ENCODE measurements around the gene DGKI.

DGKI gene

GRCh38 chr7:137684316-137684715 lies 162.5 kb downstream of the DGKI start:
- DNase-seq, result no peak

- DNase-seq, result peak; percentile 99
Measured at GRCh38 chr7:137682596-137682995, 164.2 kb downstream of the DGKI start.

GRCh38 chr7:137681657-137682562 lies 164.9 kb downstream of the DGKI start:
- DNase-seq, result peak; percentile 91

GRCh38 chr7:137674551-137675409 lies 172.0 kb downstream of the DGKI start:
- no peak for DNase-seq

GRCh38 chr7:137674048-137674447 lies 172.7 kb downstream of the DGKI start:
- DNase-seq, result no peak

- no peak for DNase-seq
Measured at GRCh38 chr7:137671920-137672319, 174.9 kb downstream of the DGKI start.

- peak; percentile 64 for DNase-seq
Measured at GRCh38 chr7:137670222-137671064, 176.3 kb downstream of the DGKI start.

- DNase-seq, result peak; percentile 60
Measured at GRCh38 chr7:137669706-137670105, 177.1 kb downstream of the DGKI start.

GRCh38 chr7:137668404-137668803 lies 178.4 kb downstream of the DGKI start:
- DNase-seq, result no peak

- peak; percentile 99 for DNase-seq
Measured at GRCh38 chr7:137667633-137668387, 179.0 kb downstream of the DGKI start.

GRCh38 chr7:137664846-137665245 lies 181.9 kb downstream of the DGKI start:
- peak; percentile 23 for DNase-seq

GRCh38 chr7:137661634-137662033 lies 185.1 kb downstream of the DGKI start:
- DNase-seq, result no peak

- no peak for DNase-seq
Measured at GRCh38 chr7:137658190-137658900, 188.4 kb downstream of the DGKI start.

GRCh38 chr7:137657476-137658189 lies 189.1 kb downstream of the DGKI start:
- peak; percentile 27 for DNase-seq

GRCh38 chr7:137656850-137657232 lies 189.9 kb downstream of the DGKI start:
- no peak for DNase-seq

- DNase-seq, result peak; percentile 68
Measured at GRCh38 chr7:137656227-137656849, 190.4 kb downstream of the DGKI start.

- no peak for DNase-seq
Measured at GRCh38 chr7:137655804-137656203, 191.0 kb downstream of the DGKI start.

GRCh38 chr7:137652721-137653120 lies 194.1 kb downstream of the DGKI start:
- DNase-seq, result no peak

- no peak for DNase-seq
Measured at GRCh38 chr7:137647905-137648565, 198.7 kb downstream of the DGKI start.

GRCh38 chr7:137642472-137642871 lies 204.3 kb downstream of the DGKI start:
- no peak for DNase-seq

Measured in kidney glomerular epithelial cell (primary cell).